HG02759 (cell line): ENCODE data around the gene SLC26A1.
"Not testable (repeated sequence)": the region's sequence is repeated elsewhere in the genome, so short reads cannot be mapped to it uniquely, and the experiment has no call there.

ENCODE experiments used
- ATAC-seq: cut with Tn5 transposase; IDR thresholded peaks from one replicate; pipeline ENCODE4 v1.9.1; 2021; ENCODE audit warnings: mild to moderate bottlenecking, moderate library complexity; ENCODE audit not compliant: unreplicated experiment

The SLC26A1 gene

DNA sequence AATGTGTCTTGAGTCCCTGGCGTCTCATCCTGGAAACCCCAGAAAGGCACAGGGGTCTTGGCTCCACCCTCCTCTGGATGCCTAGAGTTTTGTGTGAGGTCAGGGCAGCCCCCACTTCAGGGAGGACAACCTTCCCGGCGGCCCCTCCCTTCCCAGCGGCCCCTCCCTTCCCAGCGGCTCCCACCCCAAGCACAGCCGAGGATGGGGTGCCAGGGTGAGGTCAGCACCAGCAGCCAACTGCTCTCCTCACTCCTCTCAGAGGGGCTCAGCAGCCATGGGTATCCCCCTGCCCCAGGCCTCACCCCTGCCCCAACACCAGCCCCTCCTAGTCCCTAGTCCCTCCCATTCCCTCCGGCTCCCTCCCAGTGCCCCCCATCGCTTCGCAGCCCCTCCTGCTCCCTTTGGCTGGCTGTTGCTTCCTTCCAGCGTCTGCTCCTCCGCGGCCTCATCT is 37.2 kb downstream of the SLC26A1 start:
- no peak for ATAC-seq

DNA sequence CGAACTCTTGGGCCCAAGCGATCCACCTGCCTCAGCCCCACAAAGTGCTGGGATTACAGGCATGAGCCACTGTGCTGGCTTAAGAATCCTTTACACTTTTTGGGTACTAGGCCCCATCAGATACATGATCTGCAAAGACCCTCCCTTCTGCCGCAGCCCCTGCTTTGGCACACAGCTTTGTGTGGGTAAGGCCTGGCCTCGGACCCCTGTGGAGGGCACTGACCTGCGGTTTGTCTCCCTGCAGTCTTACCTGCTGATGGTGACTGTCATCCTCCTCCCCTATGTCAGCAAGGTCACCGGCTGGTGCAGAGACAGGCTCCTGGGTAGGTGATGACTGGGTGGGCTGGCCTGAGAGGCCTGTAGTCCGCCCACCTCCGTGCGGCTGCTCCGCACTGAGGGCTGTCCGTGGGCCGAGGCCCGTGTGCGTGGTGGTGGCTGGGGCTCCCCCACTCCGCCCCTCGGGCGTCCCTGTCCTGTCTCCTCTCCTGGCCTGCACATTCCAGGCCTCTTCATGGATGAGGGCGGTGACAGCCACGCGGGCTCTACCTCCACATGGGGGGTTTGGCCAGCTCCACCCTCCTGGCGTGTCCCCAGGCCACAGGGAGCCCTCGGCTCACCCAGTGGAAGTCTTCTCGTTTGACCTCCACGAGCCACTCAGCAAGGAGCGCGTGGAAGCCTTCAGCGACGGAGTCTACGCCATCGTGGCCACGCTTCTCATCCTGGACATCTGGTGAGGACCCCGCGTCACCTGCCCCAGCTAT is 37.9 kb downstream of the SLC26A1 start:
- no peak for ATAC-seq

DNA sequence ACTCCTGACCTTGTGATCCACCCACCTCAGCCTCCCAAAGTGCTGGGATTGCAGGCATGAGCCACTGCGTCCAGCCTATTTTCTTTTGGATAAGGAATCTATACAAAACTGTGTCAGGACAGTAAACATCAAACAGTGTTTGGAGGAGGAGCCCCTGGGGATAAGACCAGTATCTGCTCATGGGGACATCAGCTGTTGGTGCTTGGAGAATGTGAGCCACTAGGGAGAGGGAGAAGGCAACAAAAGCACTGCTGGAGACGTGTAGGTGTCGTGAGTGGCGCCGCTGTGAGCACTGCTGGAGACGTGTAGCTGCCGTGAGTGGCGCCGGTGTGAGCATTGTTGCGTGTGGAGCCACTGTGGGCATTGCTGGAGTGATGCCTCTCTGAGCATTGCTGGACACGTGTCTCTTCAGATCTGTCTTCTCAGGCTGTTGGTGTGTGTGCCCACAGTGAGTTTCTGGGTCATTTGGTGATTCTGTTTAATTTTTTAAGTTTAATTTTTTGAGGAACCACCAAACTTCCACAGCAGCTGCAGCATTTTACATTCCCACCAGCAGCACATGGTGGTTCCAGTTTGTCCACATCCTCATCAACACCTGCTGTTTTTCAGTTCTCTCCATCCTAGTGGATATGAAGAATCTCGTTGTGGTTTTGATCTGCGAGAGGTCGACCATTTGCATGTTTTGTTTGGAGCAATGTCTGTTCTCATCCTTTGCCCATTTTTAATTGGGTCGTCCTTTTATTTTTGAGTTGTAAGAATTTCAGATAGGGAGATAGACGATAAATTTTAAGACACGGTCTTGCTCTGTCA is 38.8 kb downstream of the SLC26A1 start:
- ATAC-seq: no peak

DNA sequence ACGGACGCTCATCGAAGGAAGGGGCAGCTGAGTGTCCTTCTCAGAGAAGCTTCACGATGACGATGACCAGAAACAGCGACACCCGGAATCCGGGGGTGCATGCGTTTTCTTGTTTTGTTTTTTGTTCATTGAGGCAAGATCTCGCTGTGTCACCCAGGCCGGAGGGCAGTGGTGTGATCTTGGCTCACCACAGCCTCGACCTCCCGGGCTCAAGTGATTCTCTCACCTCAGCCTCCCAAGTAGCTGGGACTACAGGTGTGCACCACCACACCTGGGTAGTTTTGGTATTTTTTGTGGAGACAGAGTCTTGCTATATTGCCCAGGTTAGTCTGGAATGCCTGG is 39.7 kb downstream of the SLC26A1 start:
- no peak for ATAC-seq

DNA sequence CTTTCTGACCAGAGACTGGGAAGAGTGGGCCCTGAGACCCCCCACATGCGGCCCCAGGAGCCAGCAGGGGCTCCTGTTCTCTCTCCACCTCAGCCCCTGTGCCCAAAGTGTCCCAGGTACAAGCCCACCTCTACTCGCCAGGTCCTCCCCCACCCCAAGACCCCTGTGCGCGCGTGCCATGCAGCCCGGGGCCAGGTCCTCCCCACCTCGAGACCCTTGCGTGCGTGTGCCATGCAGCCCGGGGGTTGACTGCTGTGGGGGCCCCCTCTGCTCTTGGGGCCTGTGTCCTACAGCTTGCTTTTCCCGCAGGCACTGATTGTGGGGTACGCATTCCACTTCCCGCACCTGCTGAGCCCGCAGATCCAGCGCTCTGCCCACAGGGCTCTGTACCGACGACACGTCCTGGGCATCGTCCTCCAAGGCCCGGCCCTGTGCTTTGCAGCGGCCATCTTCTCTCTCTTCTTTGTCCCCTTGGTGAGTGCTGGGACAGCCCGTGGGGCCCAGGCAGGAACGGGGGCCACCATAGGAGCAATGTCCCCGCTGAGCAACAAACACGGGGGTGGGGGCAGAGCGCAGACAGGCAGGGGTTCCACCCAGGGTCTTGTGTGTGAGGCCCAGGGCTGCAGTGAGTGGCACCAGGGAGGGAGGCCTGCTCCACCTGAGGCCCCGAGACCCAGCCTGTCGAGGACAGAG is 40.2 kb downstream of the SLC26A1 start:
- ATAC-seq: no peak

DNA sequence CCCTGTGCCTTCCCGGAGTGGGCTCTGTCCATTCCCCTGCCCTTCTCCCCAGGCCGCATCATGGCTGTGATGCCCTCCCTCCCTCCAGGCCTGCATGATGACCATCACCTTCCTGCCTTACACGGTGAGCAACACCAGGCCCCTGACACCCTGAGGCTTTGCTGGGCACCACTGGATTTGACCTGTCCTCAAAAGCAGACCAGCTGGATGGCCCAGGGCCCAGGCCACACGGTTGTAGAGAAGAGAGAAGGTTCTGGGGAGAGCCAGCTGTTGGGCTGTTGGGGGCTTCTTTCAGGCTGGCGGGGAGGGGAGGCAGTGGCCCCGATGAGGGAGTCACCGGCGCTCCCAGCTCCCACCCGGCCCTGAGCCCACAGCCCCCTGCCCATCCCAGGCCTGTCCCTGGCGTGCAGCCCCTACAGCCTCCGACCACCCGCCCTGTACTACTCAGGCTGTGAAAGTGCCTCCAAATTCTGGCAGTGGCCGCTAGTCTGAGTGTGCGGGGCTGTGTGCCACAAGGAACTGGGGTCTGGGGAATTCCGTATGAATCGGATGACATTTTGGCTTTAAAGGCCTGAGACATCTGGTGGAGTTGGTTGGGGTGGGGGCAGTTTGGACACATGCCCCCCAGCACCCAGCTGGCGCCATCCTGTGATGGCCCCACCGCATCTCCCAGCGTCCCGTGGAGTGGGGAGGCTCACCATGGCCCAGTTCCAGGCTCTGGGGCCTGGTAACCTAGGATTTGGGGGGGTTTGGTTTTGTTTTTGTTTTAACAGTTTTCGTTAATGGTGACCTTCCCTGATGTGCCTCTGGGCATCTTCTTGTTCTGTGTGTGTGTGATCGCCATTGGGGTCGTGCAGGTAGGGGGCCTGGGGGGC is 41.4 kb downstream of the SLC26A1 start:
- no peak for ATAC-seq

DNA sequence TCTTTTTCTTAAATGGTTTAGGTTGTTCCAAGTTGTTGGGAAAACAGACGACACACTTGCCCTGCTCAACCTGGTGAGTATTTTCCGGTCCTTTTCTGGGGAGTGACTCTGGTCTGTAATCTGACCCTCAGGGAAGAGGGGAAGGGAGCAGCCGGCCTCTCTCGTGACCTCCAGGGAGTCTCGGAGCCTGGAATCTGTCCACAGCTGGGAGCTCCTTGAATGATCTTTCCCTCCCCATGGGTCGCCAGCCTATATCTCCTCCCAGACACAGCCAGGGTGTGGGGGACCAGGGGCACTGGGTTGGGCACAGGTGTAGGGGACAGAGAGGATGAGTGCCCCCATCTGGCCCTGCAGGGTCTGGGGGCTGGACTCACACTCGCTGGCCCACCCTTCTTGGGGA is 42.0 kb downstream of the SLC26A1 start:
- no peak for ATAC-seq

DNA sequence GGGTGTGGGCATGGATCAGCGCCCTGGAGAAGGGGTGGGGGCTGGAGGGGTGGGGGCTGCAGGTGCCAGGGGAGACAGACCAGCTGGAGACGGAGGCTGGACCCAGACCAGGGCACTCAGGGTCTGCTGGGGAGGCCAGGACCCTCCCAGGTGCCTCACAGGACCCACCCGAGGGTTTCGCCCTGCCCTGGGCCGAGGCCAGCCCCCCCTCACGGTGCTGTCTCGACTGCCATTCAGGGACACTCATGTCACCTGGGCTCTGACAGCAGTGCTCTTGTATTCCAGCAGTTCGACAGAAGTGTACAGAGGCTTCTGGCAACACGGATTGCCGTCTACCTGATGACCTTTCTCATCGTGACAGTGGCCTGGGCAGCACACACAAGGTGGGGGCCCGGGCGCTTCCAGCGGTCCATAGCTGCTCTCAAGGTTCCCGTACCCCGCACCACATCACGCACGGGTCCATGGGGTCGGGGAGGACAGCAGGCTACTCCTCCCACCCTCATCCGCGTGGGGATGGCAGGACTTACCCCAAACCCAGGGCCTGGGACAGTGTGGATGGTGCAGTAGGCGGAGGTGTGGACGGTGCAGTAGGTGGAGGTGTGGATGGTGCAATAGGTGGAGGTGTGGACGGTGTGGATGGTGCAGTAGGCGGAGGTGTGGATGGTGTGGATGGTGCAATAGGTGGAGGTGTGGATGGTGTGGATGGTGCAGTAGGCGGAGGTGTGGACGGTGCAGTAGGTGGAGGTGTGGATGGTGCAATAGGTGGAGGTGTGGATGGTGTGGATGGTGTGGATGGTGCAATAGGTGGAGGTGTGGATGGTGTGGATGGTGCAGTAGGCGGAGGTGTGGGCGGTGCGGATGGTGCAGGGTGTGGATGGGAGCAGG is 42.8 kb downstream of the SLC26A1 start:
- ATAC-seq: no peak

DNA sequence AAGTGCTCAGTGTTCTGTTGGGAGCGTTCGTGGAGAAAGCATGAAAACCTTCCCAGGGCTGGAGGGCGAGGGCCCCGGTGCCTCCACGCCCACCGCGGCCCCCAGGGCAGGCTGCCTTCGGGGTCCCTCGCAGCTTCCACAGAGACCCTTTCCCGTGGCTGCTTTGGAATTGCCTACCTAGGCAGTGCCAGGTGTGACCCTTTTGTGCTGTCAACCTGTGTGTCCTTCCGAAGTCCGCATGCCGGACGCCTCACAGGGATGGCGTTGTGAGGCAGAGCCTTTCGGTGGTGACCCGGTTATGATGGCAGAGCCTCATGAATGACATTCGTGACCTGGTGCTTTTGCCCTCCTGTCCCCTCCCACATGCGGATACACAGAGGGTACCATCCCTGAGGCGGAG is 43.5 kb downstream of the SLC26A1 start:
- ATAC-seq: no peak

DNA sequence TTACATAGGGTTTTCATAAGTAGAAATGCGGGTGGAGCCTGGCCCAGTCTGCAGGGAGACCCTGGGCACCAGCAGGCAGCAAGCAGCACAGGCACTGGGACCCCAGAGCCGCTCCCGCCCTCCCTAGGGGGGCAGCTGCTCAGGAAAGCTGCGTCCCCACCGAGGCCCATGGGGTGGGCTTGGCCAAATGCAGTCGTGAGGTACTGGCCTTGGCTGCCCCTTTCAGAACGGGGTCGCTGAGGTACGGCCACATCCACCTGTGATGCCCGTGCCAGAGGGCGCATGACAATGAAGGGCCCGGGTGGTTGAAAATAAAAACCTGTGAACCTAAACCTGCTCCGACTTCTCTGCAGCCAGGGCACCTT is 44.3 kb downstream of the SLC26A1 start:
- ATAC-seq: no peak

DNA sequence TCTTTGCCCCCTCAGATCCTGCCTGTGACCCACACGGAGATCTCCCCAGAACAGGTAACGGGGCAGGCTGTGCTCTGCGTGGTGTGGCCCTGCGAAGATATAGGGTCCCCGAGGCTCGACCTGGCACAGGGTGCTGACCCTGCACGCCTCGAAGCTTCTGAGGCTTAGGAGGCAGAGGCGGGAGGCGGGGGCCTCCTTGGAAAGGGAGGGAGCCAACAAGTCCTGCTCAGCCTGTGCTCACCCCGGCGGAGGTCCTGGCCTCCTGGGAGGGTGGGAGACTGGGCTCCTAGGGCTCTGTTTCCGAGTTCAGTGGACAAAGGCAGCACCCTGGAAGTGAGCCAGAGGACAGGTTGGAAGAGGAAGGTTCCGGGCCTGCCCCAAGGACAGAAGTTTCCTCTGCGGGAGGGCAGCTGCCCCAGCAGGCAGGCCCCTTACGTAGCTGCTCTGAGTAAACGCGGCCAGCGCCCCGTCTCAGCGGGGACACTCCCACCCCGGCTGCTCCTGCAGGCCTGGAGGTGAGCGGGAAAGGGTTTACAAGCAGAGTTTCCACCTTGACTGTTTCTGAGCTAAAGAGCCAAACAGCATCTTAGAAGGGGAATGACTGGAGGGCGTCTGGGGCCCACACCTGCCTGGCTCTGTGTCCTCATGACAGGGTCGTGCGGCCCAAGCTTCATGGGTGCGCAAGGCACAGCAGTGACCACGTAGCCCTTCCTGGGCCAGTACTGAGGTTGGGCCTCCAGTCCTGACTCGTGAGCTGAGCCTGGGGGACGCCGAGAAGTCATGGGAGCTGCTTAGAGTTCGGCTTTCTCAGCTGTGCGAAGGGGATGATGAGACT is 44.9 kb downstream of the SLC26A1 start:
- ATAC-seq: no peak

DNA sequence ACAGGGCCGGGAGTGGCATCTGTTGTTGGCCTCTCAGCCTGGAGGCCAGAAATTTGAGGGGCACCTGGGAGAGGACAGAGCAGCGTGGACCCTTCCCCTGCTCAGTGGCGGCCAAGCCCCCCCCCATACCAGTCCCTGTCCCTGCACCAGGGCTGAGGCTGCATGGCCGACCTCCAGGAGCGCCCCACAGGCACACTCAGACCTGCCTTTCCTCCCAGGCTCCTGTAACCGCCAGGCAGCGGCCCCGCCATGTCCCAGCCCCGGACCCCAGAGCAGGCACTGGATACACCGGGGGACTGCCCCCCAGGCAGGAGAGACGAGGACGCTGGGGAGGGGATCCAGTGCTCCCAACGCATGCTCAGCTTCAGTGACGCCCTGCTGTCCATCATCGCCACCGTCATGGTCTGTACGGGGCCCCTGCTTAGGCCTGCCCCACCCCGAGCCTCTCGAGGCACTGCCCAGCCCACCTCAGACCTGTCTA is 45.7 kb downstream of the SLC26A1 start:
- ATAC-seq: no peak

DNA sequence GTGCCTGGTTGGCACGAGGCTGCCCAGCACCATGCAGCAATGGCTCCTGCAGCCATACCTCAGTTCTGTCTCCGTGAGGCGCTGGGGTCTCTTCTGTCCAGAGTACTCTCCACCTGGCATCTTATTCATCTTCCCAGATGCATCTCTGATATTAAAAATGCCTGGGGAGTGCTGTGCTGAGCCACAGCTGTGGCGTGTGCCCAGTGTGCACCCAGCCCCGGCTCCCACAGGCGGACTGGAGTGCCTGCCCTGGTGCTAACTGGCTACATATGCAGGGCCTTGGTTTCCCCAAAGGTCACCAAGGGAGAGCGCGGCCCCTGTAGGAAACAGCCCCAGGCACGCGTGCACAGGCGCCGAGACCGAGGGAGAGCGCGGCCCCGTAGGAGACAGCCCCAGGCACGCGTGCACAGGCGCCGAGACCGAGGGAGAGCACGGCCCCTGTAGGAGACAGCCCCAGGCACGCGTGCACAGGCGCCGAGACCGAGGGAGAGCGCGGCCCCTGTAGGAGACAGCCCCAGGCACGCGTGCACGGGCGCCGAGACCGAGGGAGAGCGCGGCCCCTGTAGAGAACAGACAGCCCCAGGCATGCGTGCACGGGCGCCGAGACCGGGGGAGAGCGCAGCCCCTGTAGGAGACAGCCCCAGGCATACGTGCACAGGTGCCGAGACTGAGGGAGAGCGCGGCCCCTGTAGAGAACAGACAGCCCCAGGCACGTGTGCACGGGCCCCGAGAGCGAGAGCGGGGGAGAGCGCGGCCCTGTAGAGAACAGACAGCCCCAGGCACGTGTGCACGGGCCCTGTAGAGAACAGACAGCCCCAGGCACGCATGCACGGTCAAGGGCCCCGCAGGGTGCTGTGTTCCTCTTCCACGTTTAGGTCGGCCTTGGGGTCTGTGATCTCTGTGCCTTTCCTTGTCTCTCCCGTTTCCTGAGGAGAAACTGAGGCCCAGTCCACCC is 46.4 kb downstream of the SLC26A1 start:
- ATAC-seq: no peak

DNA sequence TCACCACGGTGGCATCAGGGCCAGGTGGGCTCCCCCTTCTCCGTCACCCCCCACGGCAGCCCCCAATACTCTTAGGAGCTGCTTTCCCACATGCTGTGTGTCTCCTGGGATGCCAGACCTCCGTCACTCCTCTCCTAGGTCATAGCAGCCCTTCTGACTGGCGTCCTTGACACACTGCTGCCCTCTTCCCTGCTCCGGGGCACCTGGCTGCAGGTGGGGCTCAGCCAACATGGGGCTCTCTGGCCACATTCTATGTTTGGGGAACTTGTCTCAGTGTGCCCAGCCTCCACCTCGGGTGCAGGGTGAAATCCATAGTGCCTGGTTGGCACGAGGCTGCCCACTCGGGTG is 47.1 kb downstream of the SLC26A1 start:
- no peak for ATAC-seq

DNA sequence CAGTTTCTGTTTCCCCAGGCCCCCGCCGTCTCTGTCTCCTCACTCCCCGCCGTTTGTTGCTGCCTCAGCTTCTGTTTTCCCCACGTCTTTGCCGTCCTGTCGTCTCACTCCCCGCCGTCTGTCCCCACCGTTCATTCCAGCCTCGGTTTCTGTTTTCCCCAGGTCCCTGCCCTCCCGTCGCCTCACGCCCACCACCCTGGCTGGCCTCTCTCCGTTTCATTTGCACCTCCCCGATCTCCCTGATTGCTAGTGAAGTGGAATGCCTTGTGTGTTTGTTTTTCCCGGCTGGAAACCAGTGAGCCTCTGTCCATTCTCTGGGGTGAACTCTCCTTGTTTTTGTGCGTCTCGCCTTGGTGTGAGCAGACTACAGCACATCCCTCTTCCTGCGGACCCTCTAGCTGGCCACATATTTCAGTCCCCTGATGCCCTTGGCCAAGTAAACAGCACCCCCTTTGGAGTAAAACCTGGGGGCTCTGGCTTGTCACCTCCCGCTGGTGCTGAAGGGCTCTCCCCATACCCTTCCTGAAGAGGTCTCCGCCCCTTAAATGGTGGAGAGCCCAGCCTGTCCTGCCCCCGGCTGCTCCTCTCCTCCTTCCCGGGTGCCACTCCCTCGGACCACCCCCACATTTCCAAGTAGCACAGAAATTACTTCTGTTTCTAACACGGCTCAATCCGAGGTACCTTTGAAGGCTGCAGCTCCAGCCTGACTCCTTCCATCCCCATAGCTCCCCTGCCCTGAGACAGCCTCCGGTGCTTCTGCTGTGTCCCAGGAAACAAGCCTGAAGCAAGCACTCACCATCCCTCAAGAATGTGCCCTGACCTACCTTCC is 47.7 kb downstream of the SLC26A1 start:
- no peak for ATAC-seq

DNA sequence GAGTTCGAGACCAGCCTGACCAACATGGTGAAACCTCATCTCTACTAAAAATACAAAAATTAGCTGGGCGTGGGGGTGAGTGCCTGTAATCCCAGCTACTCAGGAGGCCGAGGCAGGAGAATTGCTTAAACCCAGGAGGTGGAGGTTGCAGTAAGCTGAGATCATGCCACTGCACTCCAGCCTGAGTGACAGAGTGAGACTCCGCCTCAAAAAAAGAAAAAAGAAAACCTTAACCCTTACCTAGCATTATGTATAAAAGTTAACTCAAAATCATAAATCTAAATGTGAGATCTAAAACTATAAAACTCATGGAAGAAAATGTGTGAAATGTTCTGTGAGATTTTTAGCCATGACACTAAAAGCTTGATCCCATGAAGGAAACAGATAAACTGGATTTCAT is 53.7 kb downstream of the SLC26A1 start:
- not testable (repeated sequence) for ATAC-seq
